Left renal pelvis (tissue), 4 donors: Measurements from ENCODE around the gene CACYBP. TPM values are rescaled to one million over a fixed set of nuclear protein-coding genes. Genes with fewer than 3 reads are reported as not detected.
"Not testable (repeated sequence)": the region's sequence is repeated elsewhere in the genome, so short reads cannot be mapped to it uniquely, and the experiment has no call there.

Source experiments
- DNase-seq, 4 donors: peaks; one replicate each; pipeline ENCODE4 v3.0.0-alpha.2; 2013; ENCODE audit warnings: low read depth in 4 of 4, low spot score in 3 of 4
- polyA plus RNA-seq, 4 donors: library from polyadenylated mRNA; unstranded; fragments of 120-200 nt; gene quantifications; one replicate each; pipeline ENCODE4 v1.2.1, GENCODE V29; 2013; ENCODE audit not compliant: insufficient read length in 4 of 4

Gene CACYBP
- polyA plus RNA-seq, 4 donors = 113 to 135 (median 129) TPM

DNA sequence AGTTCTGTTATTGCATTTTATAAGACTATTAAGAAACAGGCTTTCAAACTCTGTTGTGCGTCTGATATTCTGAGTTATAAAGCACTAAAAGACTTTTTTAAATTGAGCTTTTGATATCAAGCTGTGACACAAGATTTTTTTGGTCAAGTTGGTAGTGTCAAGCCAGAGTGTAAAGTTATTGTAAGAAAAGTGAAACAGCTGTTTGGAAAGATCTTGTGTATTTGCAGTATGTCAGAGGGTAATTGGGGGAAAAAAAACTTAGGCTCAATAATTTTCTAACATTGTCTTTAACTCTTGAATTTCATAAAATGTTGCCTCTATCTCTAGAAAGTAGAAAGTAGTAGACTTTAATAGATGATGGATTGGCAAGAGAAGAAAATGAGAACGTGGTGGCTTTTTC lies 3.8 kb downstream of the CACYBP start:
- no peak for DNase-seq

DNA sequence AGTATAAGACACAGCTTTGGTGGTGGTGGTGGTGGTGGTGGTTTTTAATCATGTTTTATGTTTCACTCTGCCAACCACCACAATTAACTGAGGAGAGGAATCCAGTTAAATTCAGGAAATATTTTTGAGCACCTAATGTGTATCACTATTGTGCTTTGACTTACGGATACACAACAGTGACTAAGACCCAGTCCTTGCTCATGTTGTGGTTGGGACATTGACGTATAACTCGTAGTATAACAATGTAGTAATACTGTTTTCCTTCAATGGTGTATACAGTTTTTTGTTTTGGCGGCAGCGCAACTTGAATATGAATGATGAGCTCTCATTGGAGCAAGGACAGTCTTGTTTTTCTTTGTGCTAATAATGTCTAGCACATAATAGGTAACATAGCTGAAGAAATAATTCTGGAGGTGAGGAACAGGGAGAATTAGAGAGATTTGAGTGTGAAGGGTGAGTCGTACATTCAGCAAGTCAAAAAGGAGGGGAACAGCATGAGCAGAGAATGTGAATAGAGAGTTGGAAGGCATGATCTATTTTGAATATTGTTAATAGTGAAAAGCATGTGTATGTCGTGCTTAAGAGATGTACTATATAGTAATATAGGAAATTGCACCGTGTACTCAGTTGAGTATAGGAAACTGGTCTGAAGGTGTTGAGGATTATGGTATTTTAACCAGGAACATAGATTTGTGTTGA lies 5.5 kb downstream of the CACYBP start:
- no peak for DNase-seq

DNA sequence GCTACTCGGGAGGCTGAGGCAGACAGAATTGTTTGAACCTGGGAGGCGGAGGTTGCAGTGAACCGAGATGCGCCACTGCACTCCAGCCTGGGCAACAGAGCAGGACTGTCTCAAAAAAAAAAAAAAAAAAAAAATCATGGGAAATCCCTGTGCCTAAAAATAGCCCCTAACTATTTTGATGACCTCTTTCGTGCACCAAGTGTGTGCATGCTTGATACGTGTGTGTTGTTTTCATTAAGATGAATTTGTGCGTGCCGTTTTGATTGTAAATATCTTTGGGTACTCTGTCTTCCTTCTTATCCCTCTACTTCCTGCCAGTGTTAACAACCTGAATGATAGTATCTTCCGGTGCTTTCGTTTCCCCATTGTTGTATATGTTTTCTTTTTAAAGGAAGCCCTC lies 9.8 kb downstream of the CACYBP start:
- DNase-seq = no peak

DNA sequence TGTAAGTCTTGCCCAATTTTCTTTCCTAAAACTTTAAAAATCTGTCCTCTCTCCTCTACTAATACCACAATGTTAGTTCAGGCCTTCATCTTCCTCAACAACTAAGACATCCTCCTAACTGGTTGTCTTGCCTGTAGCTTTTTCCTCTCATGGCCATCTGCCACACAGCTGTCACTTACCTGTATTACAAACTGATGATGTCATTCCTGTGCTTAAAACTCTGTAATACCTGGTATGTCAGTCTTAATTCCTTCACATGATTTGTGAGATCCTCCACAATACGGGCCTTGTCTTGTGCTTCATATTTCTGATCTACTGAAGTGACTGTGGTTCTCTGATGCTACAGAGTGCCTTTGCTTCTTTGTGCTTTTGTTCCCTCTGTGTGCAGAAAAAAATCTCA lies 13.7 kb downstream of the CACYBP start:
- no peak for DNase-seq

DNA sequence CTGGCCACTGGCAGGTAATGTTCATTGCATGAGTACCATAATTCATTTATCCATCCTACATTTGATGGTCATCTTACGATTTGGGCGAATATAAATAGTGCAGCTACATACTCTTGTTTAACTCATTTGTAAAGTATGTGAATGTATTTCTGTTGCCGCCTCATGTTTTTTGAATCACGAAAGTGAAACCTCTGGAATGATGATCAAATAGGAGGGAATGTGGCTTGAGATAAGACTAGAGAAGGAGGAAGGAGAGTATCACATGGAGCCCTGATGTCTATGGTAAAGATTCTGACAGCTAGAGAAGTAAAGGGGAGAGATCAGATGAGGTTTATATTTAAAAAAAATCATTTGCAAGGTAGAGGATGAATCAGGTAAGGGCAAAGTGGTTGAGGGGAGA lies 15.5 kb downstream of the CACYBP start:
- DNase-seq = no peak

DNA sequence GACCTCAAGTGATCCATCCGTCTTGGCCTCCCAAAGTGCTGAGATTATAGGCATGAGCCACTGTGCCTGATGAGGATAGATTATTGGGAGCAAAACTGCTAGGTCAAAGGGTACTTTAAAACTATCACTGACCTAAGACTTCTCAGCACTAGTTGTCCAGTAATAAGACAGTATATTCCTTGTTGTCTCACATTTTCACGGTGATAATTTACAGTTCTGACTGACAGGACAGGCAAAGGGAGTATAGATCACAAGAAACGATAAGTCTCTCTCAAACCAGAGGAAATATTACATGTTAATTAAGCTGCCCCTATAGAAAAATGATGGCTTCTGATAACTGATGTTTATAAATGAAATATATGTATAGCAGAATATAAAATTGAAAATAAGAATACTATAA lies 19.8 kb downstream of the CACYBP start:
- DNase-seq = no peak

DNA sequence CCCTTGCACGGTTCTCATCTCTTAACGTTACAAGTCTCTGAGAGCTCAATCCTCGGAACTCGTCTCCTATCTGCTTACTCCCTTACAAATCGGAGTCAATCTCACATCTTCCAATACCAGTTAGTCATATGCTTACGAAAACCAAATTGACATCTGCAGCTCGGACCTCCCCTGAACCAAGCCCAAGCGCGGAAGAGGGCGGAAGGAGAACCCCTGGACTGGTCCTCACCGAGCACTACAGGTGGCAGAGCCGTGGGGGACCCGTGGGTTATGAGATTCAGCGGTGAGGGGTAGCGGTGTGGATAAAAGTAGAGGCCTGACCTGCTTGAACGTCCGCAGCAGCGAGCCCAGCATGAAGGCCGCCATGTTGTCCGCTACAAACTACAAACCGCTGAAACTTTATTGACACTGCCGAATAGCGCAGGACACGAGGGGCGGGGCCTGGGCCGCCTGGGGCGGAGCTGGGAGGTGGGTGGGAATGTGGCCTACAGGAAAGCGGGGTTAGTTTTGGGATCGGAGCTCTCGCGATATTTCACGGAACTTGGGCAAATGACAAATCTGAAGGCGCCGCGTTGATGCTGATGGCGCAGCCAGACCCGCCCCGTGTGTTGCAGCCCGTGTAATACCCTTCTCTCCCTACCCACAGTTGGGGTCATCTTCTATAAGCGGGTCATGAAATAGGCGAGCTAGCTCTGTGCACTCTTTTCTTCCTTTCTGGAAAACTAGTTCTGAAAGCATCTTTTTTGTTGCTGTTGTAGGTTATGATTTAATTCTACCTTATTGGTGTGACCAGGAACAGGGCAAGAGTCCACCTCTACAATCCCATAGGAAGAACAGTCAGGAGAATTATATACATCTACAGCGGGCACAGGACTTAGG lies 23.5 kb downstream of the CACYBP start, which contains the start of gene MRPS14:
Gene MRPS14 (minus strand): TSS at position 383 of the 879 bp plus-strand sequence. CDS start 17 bp downstream, at position 366.
- DNase-seq = peak; percentile 96 to 98 (median 97)

DNA sequence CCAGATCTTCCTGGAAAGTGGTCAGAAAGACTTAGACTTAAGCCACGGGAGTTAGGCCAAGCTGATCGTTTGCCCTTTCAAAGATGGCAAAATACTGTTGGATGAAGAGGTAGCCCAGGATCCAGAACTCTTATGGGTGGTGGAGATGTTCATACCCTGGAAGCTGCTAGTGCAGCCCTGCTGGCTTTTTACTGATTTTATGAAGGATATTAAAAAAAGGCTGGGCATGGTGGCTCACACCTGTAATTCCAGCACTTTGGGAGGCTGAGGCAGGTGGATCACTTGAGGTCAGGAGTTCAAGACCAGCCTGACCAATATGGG lies 24.1 kb downstream of the CACYBP start:
- DNase-seq = not testable (repeated sequence)

DNA sequence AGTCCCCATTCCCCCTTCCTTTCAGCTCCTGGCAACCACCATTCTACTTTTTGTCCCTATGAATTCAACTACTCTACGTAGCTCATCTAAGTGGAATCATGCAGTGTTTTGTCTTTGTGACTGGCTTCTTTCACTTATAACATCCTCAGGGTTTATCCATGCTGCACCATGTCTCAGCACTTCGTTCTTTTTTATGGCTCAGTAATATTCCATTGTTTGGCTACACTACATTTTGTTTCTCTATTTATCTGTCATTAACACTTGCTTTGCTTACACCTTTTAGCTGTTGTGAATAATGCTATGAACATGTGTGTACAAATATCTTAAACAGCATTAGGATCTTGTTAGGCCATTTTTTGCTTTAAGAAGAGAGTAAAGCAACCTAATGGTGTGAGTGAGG lies 25.0 kb downstream of the CACYBP start:
- no peak for DNase-seq

DNA sequence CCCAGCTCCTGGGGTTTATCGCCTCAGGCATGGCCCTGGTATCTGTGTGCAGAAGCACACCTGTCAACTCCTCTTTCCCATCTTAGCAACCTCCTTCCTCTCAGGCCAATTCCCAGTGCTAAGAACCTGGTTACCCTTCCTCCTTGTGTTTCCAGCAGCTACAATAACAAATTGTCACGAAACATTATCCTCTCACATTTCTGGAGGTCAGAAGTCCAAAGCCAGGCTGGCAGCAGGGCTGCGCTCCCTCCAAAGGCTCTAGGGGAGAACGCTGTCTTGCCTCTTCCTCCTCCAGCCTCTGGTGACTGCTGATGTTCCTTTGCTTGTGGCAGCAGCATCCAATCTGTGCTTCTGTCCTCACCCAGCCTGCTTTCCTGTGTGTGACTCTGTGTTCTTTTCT lies 34.2 kb downstream of the CACYBP start:
- no peak for DNase-seq

DNA sequence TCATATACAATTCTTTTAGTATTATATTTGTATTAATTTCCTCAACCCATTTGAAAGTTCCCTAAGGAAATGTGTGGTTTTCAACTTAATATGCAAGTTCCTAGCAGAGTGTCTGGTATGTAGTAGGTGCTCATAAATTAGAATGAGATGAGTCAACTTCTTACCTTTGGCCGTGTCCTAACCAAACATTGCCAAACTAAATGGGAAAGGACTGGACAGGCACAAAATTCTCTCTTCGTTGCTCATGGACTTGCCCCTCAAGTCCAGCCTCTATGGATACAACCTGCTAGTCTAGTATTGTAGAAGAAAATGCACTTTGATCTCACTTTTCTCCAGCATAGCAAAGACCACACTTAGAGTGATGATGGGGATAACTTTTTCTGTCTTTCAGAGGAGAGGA lies 35.0 kb downstream of the CACYBP start:
- no peak for DNase-seq

DNA sequence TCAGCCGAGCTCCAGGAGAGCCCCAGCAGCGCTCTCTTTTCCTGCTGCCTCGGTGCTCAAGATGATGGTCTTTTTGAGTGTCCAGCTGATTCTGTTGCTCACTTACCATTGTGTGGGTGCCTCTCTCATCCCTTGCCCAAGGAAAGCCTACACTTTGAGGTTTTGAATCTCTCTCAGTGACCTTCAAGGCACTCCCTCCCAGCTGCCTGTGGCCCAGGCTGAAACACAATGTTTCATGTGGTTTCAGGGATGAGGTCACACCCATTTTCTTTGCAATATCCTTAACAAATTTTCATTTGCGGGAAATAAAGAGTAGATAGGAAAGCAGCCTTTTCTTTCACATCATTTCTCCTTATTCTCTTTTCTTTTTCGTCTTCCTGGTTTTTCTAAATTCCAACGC lies 36.1 kb downstream of the CACYBP start:
- no peak for DNase-seq

DNA sequence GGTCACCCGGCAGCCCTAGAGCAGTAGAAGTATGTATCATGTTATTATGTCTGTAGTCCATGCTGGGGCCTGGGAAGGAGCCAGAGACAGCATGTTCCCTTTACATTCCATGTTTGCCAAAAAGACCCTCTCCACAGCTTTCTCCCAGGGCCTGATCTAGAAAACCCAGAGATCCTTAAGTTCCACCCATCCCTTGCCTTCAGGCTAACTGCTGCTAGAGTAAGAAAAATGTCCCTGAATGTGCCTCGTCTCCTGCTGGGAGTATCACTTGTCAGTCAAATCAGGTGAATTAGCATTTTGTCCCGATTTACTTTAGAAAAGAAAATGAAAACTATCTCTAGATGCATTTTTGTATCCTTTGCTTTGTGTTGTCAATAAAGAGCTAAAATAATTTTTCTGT lies 36.7 kb downstream of the CACYBP start:
- DNase-seq = no peak

DNA sequence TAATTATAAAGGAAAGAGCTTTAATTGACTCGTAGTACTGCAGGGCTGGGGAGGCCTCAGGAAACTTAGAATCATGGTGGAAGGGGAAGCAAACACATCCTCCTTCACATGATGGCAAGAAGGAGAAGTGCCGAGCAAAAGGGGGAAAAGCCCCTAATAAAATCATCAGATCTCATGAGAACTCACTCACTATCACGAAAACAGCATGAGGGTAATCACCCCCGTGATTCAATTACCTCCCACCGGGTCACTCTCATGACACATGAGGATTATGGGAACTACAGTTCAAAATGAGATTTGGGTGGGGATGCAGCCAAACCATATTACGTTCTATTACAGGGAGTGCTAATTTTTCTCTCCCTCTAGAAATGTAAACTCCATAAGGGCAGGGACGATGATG lies 37.7 kb downstream of the CACYBP start:
- no peak for DNase-seq

DNA sequence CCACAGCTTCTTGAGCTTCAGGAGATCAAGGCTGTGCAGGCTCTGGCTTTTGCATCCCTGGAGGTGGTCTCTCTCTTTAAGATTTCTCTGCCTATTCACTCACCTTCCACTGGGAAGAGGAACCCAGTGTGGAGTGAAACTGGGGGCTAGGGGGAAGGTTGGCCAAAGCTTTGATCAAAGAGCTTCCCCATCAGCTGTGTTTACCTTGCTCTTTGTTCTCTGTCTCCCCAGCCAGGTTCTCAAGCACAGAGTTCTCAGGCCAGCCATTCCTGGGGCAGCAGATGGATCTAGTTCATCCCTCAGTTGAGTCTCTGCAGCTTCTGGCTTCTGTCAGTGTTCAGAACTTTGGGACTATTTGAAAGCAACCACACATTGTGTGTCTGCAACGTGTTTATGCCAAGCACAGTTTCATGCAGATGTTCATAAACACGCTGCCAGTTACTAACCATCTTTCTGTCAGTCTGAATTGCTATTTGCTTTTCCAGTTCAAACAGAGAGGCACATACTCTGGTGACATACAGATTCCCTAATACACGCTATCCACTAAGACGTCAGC lies 40.7 kb downstream of the CACYBP start:
- DNase-seq = no peak

DNA sequence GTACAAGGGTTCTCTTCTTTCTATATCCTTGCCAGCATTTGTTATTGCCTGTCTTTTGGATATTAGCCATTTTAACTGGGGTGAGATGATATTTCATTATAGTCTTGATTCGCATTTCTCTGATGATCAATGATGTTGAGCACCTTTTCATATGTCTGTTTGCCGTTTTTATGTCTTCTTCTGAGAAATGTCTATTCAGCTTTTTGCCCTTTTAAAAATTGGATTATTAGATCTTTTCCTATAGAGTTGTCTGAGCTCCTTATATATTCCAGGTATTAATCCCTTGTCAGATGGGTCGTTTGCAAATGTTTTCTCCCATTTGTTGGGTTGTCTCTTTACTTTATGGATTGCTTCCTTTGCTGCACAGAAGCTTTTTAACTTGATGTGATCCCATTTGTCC lies 42.9 kb downstream of the CACYBP start:
- DNase-seq = no peak

DNA sequence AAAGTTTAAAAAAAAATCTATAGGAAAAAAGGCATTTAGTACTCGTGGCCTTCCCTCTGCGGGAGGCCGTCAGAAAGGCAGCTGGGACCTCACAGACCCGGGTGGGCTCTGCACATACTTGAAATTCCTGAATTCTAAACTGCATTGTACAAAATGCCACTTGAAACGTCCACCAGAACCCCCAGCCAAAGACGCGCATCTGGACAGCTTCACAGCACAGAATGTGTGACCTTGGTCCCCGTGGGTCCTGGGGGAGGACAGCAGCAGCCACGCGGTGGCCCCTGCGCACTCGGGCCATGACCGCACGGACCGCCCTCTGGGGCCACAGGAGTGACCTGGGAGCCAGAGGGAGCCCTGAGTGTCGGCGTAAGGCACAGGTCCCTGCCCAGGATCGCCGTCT lies 44.1 kb downstream of the CACYBP start:
- DNase-seq = no peak

DNA sequence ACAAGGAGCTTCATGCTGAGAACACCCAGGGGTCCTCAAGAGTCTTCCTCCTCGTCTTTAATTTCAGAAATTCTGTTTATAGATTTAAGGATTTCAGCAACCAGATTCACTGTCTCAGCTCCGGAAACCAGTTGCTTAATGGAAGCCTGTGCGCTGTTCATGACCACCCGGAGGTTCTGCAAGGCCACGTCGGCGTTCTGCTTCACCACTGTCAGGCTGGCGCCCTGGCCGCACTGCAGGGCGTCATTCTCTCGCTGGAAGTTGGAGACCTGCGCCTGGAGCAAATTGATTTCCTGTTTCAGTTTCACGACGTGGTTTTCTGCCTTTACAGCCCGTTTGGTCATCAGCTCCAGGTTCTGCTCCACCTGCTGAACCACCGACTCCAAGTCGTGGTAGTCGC lies 44.8 kb downstream of the CACYBP start:
- not testable (repeated sequence) for DNase-seq

DNA sequence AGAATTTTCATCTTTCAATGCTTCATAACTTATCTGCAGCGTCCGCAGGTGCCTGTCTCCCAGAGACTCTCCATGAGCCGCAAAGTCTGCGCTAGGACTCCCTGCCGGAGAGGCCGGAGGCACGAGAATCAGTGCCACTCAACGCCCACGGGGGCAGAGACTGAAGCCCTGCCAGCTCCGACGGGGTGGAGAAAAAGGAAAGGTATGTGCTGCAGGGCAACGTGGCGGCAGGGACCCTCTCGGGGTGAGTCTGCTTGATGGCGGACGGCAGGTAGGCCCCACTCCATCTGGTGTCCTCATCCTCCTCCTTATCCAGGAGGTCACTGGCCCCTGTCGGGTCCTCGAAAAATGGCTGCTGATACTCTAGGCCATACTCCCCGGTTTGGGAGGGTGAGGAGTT lies 45.4 kb downstream of the CACYBP start:
- DNase-seq = no peak

DNA sequence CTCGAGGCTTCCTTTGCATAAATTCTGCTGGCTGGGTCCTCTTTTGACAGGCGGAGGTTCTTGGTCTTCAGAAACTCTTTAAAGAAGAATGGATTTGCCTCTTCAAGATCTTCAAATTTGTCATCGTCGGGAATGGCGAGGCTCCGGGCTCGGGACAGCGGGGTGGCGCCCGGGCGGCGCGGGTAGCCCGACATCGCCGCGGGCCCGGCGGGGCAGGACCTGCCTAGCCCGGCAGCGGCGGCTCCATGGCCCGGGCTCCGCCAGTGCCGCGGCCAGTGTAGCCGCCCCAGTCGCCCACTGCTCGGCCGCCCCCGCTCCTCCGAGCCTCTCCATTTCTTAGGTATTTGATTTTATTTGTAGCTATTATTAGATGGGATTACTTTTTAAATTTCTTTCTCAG lies 45.8 kb downstream of the CACYBP start:
- no peak for DNase-seq

DNA sequence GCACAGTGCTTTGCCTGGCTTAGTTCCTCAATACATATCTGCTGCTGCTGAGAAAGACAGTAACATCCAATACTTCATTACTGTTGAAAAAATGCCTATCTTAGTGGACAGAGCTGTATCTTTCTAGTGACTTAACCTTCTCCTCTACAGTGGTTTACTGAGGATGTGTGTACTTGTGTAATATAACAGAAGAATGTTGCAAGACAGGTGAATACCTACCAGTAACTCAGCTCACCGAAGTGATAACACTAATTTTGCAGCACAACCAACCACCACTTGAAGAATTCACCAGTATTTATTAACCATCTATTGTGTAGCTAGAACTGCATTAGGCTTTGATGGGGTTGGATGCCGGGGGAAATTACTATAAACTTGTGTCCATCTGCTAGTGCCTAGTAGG lies 51.2 kb downstream of the CACYBP start:
- no peak for DNase-seq

DNA sequence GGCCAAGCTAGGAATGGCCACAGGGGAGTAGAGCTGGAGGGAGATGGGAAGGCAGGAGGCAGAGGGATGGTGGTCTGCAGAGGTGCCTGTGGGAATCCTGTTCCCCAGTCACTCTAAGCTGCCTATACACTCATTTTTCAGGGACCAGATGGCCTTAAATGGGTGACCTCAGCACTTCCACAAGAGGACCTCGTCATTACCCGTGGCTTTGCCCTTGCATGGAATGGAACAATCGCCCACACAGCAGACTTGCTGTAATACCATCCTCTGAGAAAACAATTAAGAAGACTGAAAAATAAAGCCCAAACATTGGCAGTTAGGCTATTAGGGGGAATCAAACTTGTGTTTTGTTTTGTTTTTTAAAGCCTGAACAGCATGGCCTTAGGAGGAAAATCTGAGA lies 55.0 kb downstream of the CACYBP start:
- DNase-seq = no peak
